ENCODE data around the gene GGT6. TPM values are rescaled to one million over a fixed set of nuclear protein-coding genes. Genes with fewer than 3 reads are reported as not detected.

The GGT6 gene
- total RNA-seq, 1 donor from 2014 or later, result not detected

GRCh38 chr17:4554997-4555799, 5.2 kb downstream of the GGT6 start, which contains the start of gene MYBBP1A:
TSS of gene MYBBP1A (minus strand) at chr17:4555384. CDS start at chr17:4555324, 60 bp downstream.
- intact Hi-C loops (cut with micrococcal nuclease), result loop anchor here (1.0 to 5.0 kb wide), 5 partner anchors 10 to 413 kb away; partner anchors contain the start of genes ANKFY1, CYB5D2, UBE2G1 and ZZEF1

GRCh38 chr17:4554441-4554996, 5.9 kb downstream of the GGT6 start:
- intact Hi-C loops (cut with micrococcal nuclease), result loop anchor here (2.0 kb wide), 1 partner anchor 68 kb away; no protein-coding TSS in a partner anchor

- intact Hi-C loops (cut with micrococcal nuclease), result loop anchor here (2.0 kb wide), 1 partner anchor 67 kb away; no protein-coding TSS in a partner anchor
Measured at GRCh38 chr17:4553669-4554068, 6.7 kb downstream of the GGT6 start.

GRCh38 chr17:4551796-4552525, 8.4 kb downstream of the GGT6 start:
- intact Hi-C loops (cut with micrococcal nuclease), result no loop called here

GRCh38 chr17:4551141-4551540, 9.2 kb downstream of the GGT6 start:
- intact Hi-C loops (cut with micrococcal nuclease), result no loop called here

- intact Hi-C loops (cut with micrococcal nuclease), result no loop called here
Measured at GRCh38 chr17:4550534-4551039, 9.8 kb downstream of the GGT6 start.

GRCh38 chr17:4549781-4550533, 10.4 kb downstream of the GGT6 start:
- intact Hi-C loops (cut with micrococcal nuclease), result no loop called here

- intact Hi-C loops (cut with micrococcal nuclease), result no loop called here
Measured at GRCh38 chr17:4548721-4549531, 11.5 kb downstream of the GGT6 start.

GRCh38 chr17:4548061-4548461, 12.3 kb downstream of the GGT6 start:
- intact Hi-C loops (cut with micrococcal nuclease), result no loop called here

- intact Hi-C loops (cut with micrococcal nuclease), result no loop called here
Measured at GRCh38 chr17:4547118-4547906, 13.1 kb downstream of the GGT6 start.

- intact Hi-C loops (cut with micrococcal nuclease), result no loop called here
Measured at GRCh38 chr17:4545217-4545951, 15.0 kb downstream of the GGT6 start.

- intact Hi-C loops (cut with micrococcal nuclease), result no loop called here
Measured at GRCh38 chr17:4544951-4545216, 15.5 kb downstream of the GGT6 start.

- intact Hi-C loops (cut with micrococcal nuclease), result no loop called here
Measured at GRCh38 chr17:4544135-4544950, 16.0 kb downstream of the GGT6 start.

- intact Hi-C loops (cut with micrococcal nuclease), result no loop called here
Measured at GRCh38 chr17:4543557-4544026, 16.8 kb downstream of the GGT6 start.

- intact Hi-C loops (cut with micrococcal nuclease), result no loop called here
Measured at GRCh38 chr17:4542726-4543191, 17.6 kb downstream of the GGT6 start.

- intact Hi-C loops (cut with micrococcal nuclease), result no loop called here
Measured at GRCh38 chr17:4542003-4542725, 18.2 kb downstream of the GGT6 start.
